HepG2 (cell line): ENCODE results near the gene SEMA3B. TPM values are rescaled to one million over a fixed set of nuclear protein-coding genes. Genes with fewer than 3 reads are reported as not detected.
A peak's percentile ranks its signal among the peaks of the same experiment; 100 is the strongest.

Experiments
- ATRX ChIP-seq: sonication (generic); formaldehyde crosslinking; IDR thresholded peaks from 2 replicates; pipeline ENCODE4 v1.4.0; 2020; ENCODE audit warnings: missing genetic modification reagents, borderline replicate concordance
- FLYWCH1 ChIP-seq: sonication (generic); formaldehyde crosslinking; IDR thresholded peaks from 2 replicates; pipeline ENCODE4 v1.8.1; 2023; ENCODE audit warnings: mild to moderate bottlenecking, missing genetic modification reagents
- GTF3A ChIP-seq: sonication (generic); formaldehyde crosslinking; conservative IDR thresholded peaks from 2 replicates; pipeline ENCODE4 v1.4.0; 2020; ENCODE audit warnings: mild to moderate bottlenecking, missing genetic modification reagents
- HNRNPL ChIP-seq: fragments of 200-400 bp; formaldehyde crosslinking; IDR thresholded peaks from 2 replicates; pipeline ENCODE4 v1.6.1; 2017; ENCODE audit warnings: mild to moderate bottlenecking, low read depth, low read length
- MED8 ChIP-seq: sonication (generic); formaldehyde crosslinking; IDR thresholded peaks from 2 replicates; pipeline ENCODE4 v1.8.1; 2023; ENCODE audit warnings: mild to moderate bottlenecking, missing genetic modification reagents; ENCODE audit not compliant: insufficient replicate concordance
- MLLT10 ChIP-seq: sonication (generic); formaldehyde crosslinking; IDR thresholded peaks from 2 replicates; pipeline ENCODE4 v1.4.0; 2020; ENCODE audit warnings: missing genetic modification reagents
- PHF20 ChIP-seq: sonication (generic); formaldehyde crosslinking; IDR thresholded peaks from 2 replicates; pipeline ENCODE4 v1.5.0; 2020; ENCODE audit warnings: mild to moderate bottlenecking, missing genetic modification reagents
- PHF8 ChIP-seq: sonication (generic); formaldehyde crosslinking; IDR thresholded peaks from 2 replicates; pipeline ENCODE4 v1.5.0; 2020; ENCODE audit warnings: missing genetic modification reagents
- PPARG ChIP-seq: conservative IDR thresholded peaks from 2 replicates; pipeline ENCODE4 v1.6.1; 2016; ENCODE audit warnings: missing biosample characterization, missing genetic modification reagents
- SMYD3 ChIP-seq: sonication (generic); formaldehyde crosslinking; IDR thresholded peaks from 2 replicates; pipeline ENCODE4 v1.8.1; 2023; ENCODE audit warnings: mild to moderate bottlenecking, missing genetic modification reagents
- STAT5B ChIP-seq: sonication (generic); formaldehyde crosslinking; IDR thresholded peaks from 2 replicates; pipeline ENCODE4 v1.4.0; 2020; ENCODE audit warnings: missing genetic modification reagents
- TOE1 ChIP-seq: sonication (generic); formaldehyde crosslinking; IDR thresholded peaks from 2 replicates; pipeline ENCODE4 v1.4.0; 2020; ENCODE audit warnings: mild to moderate bottlenecking, missing genetic modification reagents
- ZFP37 ChIP-seq: sonication (generic); formaldehyde crosslinking; IDR thresholded peaks from 2 replicates; pipeline ENCODE4 v1.4.0; 2020; ENCODE audit warnings: missing genetic modification reagents, borderline replicate concordance
- ZNF331 ChIP-seq: sonication (generic); formaldehyde crosslinking; IDR thresholded peaks from 2 replicates; pipeline ENCODE4 v1.4.0; 2020; ENCODE audit warnings: missing genetic modification reagents
- ZNF34 ChIP-seq: sonication (generic); formaldehyde crosslinking; IDR thresholded peaks from 2 replicates; pipeline ENCODE4 v1.4.0; 2020; ENCODE audit warnings: mild to moderate bottlenecking, missing genetic modification reagents, borderline replicate concordance
- ZNF547 ChIP-seq: sonication (generic); formaldehyde crosslinking; IDR thresholded peaks from 2 replicates; pipeline ENCODE4 v1.5.1; 2020; ENCODE audit warnings: mild to moderate bottlenecking, missing genetic modification reagents
- ZNF619 ChIP-seq: sonication (generic); formaldehyde crosslinking; IDR thresholded peaks from 2 replicates; pipeline ENCODE4 v1.4.0; 2020; ENCODE audit warnings: mild to moderate bottlenecking, missing genetic modification reagents
- ZNF703 ChIP-seq: sonication (generic); formaldehyde crosslinking; IDR thresholded peaks from 2 replicates; pipeline ENCODE4 v1.5.1; 2020; ENCODE audit warnings: missing genetic modification reagents, mild to moderate bottlenecking, moderate library complexity, borderline replicate concordance
- polyA plus RNA-seq, 8 experiments: library from polyadenylated mRNA; depleted of rRNA in 3 of 8; stranded (reverse) in 7 of 8; unstranded in 1 of 8; fragments of >200 nt; fragmentation: Illumina TruSeq in 4 of 8; extraction: Trizol in 4 of 8; gene quantifications; 2 replicates each; pipeline versions ENCODE4 v1.2.1 to v1.2.3, GENCODE V29; 2011 to 2016; ENCODE audit warnings: low read depth in 4 of 8, missing spikeins in 1 of 8, mixed read lengths in 1 of 8; ENCODE audit not compliant: insufficient read depth in 1 of 8
- total RNA-seq, 5 experiments: library from RNA; depleted of rRNA; stranded (reverse); fragments of >200 nt; fragmentation: Illumina TruSeq; extraction: Trizol; gene quantifications; 2 replicates each; pipeline ENCODE4 v1.2.3, GENCODE V29; 2016; ENCODE audit warnings: low read depth in 1 of 5
- TF ChIP-seq, protein P1 (sequence below): fragments of 450-650 bp; IDR thresholded peaks from 2 replicates; pipeline ENCODE4 v1.6.1; 2016
- TF ChIP-seq, protein P2 (sequence below): sonication (generic); formaldehyde crosslinking; IDR thresholded peaks from 2 replicates; pipeline ENCODE4 v1.4.0; 2020; ENCODE audit warnings: low read depth, mild to moderate bottlenecking, missing genetic modification reagents
- TF ChIP-seq, protein P3 (sequence below): sonication (generic); formaldehyde crosslinking; IDR thresholded peaks from 2 replicates; pipeline ENCODE4 v1.4.0; 2020; ENCODE audit warnings: missing genetic modification reagents
- TF ChIP-seq, protein P4 (sequence below): sonication (generic); formaldehyde crosslinking; IDR thresholded peaks from 2 replicates; pipeline ENCODE4 v1.4.0; 2020; ENCODE audit warnings: missing genetic modification reagents, low read depth, mild to moderate bottlenecking, borderline replicate concordance
- TF ChIP-seq, protein P5 (sequence below): sonication (generic); formaldehyde crosslinking; IDR thresholded peaks from 2 replicates; pipeline ENCODE4 v1.8.1; 2022; ENCODE audit warnings: mild to moderate bottlenecking, missing genetic modification reagents

Gene SEMA3B
- total and polyA plus RNA-seq, 2 of the 13 experiments (the other 11 are each of a cell fraction or from before 2014, with no cell fraction given): 93.2 to 158 TPM

GRCh38 chr3:50298836-50299637, 30.1 kb downstream of the SEMA3B start, which contains the start of the genes HYAL3 and NAA80 (continued):
- TF ChIP-seq, protein P1, sequence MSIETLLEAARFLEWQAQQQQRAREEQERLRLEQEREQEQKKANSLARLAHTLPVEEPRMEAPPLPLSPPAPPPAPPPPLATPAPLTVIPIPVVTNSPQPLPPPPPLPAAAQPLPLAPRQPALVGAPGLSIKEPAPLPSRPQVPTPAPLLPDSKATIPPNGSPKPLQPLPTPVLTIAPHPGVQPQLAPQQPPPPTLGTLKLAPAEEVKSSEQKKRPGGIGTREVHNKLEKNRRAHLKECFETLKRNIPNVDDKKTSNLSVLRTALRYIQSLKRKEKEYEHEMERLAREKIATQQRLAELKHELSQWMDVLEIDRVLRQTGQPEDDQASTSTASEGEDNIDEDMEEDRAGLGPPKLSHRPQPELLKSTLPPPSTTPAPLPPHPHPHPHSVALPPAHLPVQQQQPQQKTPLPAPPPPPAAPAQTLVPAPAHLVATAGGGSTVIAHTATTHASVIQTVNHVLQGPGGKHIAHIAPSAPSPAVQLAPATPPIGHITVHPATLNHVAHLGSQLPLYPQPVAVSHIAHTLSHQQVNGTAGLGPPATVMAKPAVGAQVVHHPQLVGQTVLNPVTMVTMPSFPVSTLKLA: peak; percentile 29
- TF ChIP-seq ZNF34 (no peak), PHF20 (CRISPR knock-in tag) (peak; percentile 58; the same call in 1 of the 2 replicates), HNRNPL (peak; percentile 42; the same call in 1 of the 2 replicates), ZNF547 (CRISPR knock-in tag) (peak; percentile 61; the same call in 1 of the 2 replicates), FLYWCH1 (no peak), ZNF331 (CRISPR knock-in tag) (peak; percentile 47; the same call in 1 of the 2 replicates), ATRX (no peak), MLLT10 (no peak), PHF8 (CRISPR knock-in tag) (peak; percentile 69), GTF3A (no peak), MED8 (CRISPR knock-in tag) (no peak), TOE1 (no peak; the same call in 1 of the 2 replicates), ZNF619 (CRISPR knock-in tag) (no peak), SMYD3 (CRISPR knock-in tag) (peak; percentile 45; the same call in 1 of the 2 replicates), PPARG (CRISPR knock-in tag) (no peak), ZFP37 (CRISPR knock-in tag) (peak; percentile 23; the same call in 1 of the 2 replicates), STAT5B (no peak), ZNF703 (peak; percentile 62; the same call in 1 of the 2 replicates)
- TF ChIP-seq, protein P2, sequence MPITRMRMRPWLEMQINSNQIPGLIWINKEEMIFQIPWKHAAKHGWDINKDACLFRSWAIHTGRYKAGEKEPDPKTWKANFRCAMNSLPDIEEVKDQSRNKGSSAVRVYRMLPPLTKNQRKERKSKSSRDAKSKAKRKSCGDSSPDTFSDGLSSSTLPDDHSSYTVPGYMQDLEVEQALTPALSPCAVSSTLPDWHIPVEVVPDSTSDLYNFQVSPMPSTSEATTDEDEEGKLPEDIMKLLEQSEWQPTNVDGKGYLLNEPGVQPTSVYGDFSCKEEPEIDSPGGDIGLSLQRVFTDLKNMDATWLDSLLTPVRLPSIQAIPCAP (CRISPR knock-in tag): no peak
- TF ChIP-seq, protein P3, sequence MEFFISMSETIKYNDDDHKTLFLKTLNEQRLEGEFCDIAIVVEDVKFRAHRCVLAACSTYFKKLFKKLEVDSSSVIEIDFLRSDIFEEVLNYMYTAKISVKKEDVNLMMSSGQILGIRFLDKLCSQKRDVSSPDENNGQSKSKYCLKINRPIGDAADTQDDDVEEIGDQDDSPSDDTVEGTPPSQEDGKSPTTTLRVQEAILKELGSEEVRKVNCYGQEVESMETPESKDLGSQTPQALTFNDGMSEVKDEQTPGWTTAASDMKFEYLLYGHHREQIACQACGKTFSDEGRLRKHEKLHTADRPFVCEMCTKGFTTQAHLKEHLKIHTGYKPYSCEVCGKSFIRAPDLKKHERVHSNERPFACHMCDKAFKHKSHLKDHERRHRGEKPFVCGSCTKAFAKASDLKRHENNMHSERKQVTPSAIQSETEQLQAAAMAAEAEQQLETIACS (CRISPR knock-in tag): peak; percentile 63; the same call in 1 of the 2 replicates
- TF ChIP-seq, protein P4, sequence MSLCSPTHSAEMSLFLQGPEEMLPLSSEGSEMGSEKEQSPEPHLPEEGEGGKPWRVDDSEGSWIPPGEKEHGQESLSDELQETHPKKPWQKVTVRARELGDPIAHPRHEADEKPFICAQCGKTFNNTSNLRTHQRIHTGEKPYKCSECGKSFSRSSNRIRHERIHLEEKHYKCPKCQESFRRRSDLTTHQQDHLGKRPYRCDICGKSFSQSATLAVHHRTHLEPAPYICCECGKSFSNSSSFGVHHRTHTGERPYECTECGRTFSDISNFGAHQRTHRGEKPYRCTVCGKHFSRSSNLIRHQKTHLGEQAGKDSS: no peak
- TF ChIP-seq, protein P5, sequence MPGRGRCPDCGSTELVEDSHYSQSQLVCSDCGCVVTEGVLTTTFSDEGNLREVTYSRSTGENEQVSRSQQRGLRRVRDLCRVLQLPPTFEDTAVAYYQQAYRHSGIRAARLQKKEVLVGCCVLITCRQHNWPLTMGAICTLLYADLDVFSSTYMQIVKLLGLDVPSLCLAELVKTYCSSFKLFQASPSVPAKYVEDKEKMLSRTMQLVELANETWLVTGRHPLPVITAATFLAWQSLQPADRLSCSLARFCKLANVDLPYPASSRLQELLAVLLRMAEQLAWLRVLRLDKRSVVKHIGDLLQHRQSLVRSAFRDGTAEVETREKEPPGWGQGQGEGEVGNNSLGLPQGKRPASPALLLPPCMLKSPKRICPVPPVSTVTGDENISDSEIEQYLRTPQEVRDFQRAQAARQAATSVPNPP: no peak; the same call in 1 of the 2 replicates
